DOHH2 (cell line): Measurements from ENCODE around the gene RABL3.

Experiments
- H3F3A ChIP-seq: fragments of 200-600 bp; sonication (generic), shearing (Covaris generic); 2 replicates; pipeline ENCODE4 v1.6.0; 2016; ENCODE audit warnings: antibody characterized with exemption, mild to moderate bottlenecking; ENCODE audit not compliant: control insufficient read depth, insufficient read depth
- H3K27ac ChIP-seq: fragments of 200-600 bp; sonication (generic); 2 replicates; pipeline ENCODE4 v1.5.1; 2014; ENCODE audit warnings: low read depth, mild to moderate bottlenecking, low read length, moderate library complexity
- H3K27me3 ChIP-seq: fragments of 200-600 bp; sonication (generic); 2 replicates; pipeline ENCODE4 v1.6.1; 2014; ENCODE audit warnings: mild to moderate bottlenecking, low read length, mixed read lengths; ENCODE audit not compliant: control insufficient read depth
- H3K36me3 ChIP-seq: fragments of 200-600 bp; sonication (generic); 2 replicates; pipeline ENCODE4 v1.6.1; 2014; ENCODE audit warnings: mild to moderate bottlenecking, low read length, moderate library complexity, mixed read lengths; ENCODE audit not compliant: control insufficient read depth
- H3K4me1 ChIP-seq: fragments of 200-600 bp; sonication (generic); 2 replicates; pipeline ENCODE4 v1.6.1; 2014; ENCODE audit warnings: mild to moderate bottlenecking, low read length, mixed read lengths; ENCODE audit not compliant: control insufficient read depth
- H3K4me2 ChIP-seq: fragments of 200-600 bp; sonication (generic); 2 replicates; pipeline ENCODE4 v1.6.0; 2014; ENCODE audit warnings: mild to moderate bottlenecking, low read length, moderate library complexity
- H3K4me3 ChIP-seq: fragments of 200-600 bp; sonication (generic); 2 replicates; pipeline ENCODE4 v1.5.1; 2014; ENCODE audit warnings: mild to moderate bottlenecking, low read length, mixed read lengths
- H3K79me2 ChIP-seq: fragments of 200-600 bp; sonication (generic); 2 replicates; pipeline ENCODE4 v1.6.1; 2014; ENCODE audit warnings: mild to moderate bottlenecking, low read length, mixed read lengths; ENCODE audit not compliant: control insufficient read depth
- H3K9me2 ChIP-seq: fragments of 200-600 bp; sonication (generic); replicated peaks from 2 replicates; pipeline ENCODE4 v1.6.1; 2014; ENCODE audit warnings: mild to moderate bottlenecking, low read length, mixed read lengths; ENCODE audit not compliant: control insufficient read depth
- H3K9me3 ChIP-seq: fragments of 200-600 bp; sonication (generic); 2 replicates; pipeline ENCODE4 v1.6.1; 2014; ENCODE audit warnings: antibody characterized with exemption, low read length, mixed read lengths; ENCODE audit not compliant: control insufficient read depth, insufficient read depth
- H4K20me1 ChIP-seq: fragments of 200-600 bp; sonication (generic); 2 replicates; pipeline ENCODE4 v1.6.0; 2014; ENCODE audit warnings: low read depth, mild to moderate bottlenecking, antibody characterized with exemption, low read length, moderate library complexity; ENCODE audit not compliant: control insufficient read depth, insufficient read depth
- CTCF ChIP-seq: fragments of 200-600 bp; sonication (generic); IDR thresholded peaks from one replicate; pipeline ENCODE4 v1.5.1; 2014; ENCODE audit warnings: antibody characterized with exemption, mild to moderate bottlenecking, low read depth, low read length; ENCODE audit not compliant: poor library complexity, severe bottlenecking
- EZH2phosphoT487 ChIP-seq: fragments of 200-600 bp; sonication (generic); IDR thresholded peaks from 2 replicates; pipeline ENCODE4 v1.6.1; 2017; ENCODE audit warnings: borderline replicate concordance, mild to moderate bottlenecking, antibody characterized with exemption, low read length, moderate library complexity, mixed read lengths

Gene RABL3

GRCh38 chr3:120652896-120653545 is 89.3 kb downstream of the RABL3 start:
- Histone ChIP-seq H3K9me2 (no peaks in the 10 kb centered on the region), H3K9me3 (no peaks in the 10 kb centered on the region), H3K4me3 (no peak overlapping the region), H3K27ac (no peak overlapping the region), H3F3A (no peaks in the 10 kb centered on the region), H4K20me1 (no peaks in the 10 kb centered on the region), H3K4me1 (no peaks in the 10 kb centered on the region), H3K79me2 (no peaks in the 10 kb centered on the region), H3K27me3 (no peaks in the 10 kb centered on the region), H3K4me2 (no peak overlapping the region), H3K36me3 (no peaks in the 10 kb centered on the region)
- TF ChIP-seq CTCF (no peak), EZH2phosphoT487 (no peak)

- no peaks in the 10 kb centered on the region for H4K20me1 ChIP-seq
Observed at GRCh38 chr3:120652281-120652680, 90.0 kb downstream of the RABL3 start.

GRCh38 chr3:120650311-120650710 is 92.0 kb downstream of the RABL3 start:
- peaks cover 4% of the 10 kb centered on the region; the same call in 1 of the 2 replicates for H3K27me3 ChIP-seq
- H3K9me3 ChIP-seq: no peaks in the 10 kb centered on the region
- H4K20me1 ChIP-seq: no peaks in the 10 kb centered on the region
- H3F3A ChIP-seq: no peaks in the 10 kb centered on the region
- H3K4me1 ChIP-seq: no peaks in the 10 kb centered on the region
- no peak overlapping the region for H3K4me2 ChIP-seq
- no peak overlapping the region for H3K27ac ChIP-seq
- H3K79me2 ChIP-seq: no peaks in the 10 kb centered on the region
- H3K36me3 ChIP-seq: no peaks in the 10 kb centered on the region
- TF ChIP-seq CTCF (no peak), EZH2phosphoT487 (no peak)
- no peak overlapping the region for H3K4me3 ChIP-seq
- no peaks in the 10 kb centered on the region for H3K9me2 ChIP-seq

More at GRCh38 chr3:120652281-120652680, 90.0 kb downstream of the RABL3 start:
- Histone ChIP-seq H3K27me3 (peaks cover 2% of the 10 kb centered on the region; the same call in 1 of the 2 replicates), H3K9me3 (no peaks in the 10 kb centered on the region), H3K27ac (no peak overlapping the region), H3K4me2 (no peak overlapping the region), H3K36me3 (no peaks in the 10 kb centered on the region), H3K4me3 (no peak overlapping the region), H3K79me2 (no peaks in the 10 kb centered on the region), H3K9me2 (no peaks in the 10 kb centered on the region), H3F3A (no peaks in the 10 kb centered on the region), H3K4me1 (no peaks in the 10 kb centered on the region)
- TF ChIP-seq EZH2phosphoT487 (no peak), CTCF (no peak)
